HG02870 (cell line): ENCODE measurements around the gene MTREX.

ENCODE experiments used
- ATAC-seq: cut with Tn5 transposase; IDR thresholded peaks from one replicate; pipeline ENCODE4 v1.9.1; 2021; ENCODE audit warnings: mild to moderate bottlenecking, moderate library complexity; ENCODE audit not compliant: unreplicated experiment

Gene MTREX

GRCh38 chr5:55467862-55468551 is 160.2 kb downstream of the MTREX start:
- no peak for ATAC-seq

GRCh38 chr5:55469839-55470238 is 162.1 kb downstream of the MTREX start:
- no peak for ATAC-seq

GRCh38 chr5:55470282-55470681 is 162.5 kb downstream of the MTREX start:
- no peak for ATAC-seq

- no peak for ATAC-seq
Observed at GRCh38 chr5:55471468-55471867, 163.7 kb downstream of the MTREX start.

- no peak for ATAC-seq
Observed at GRCh38 chr5:55472642-55473041, 164.9 kb downstream of the MTREX start.
